SU-DHL-6 (cell line): ENCODE measurements around the gene USP12.

ENCODE experiments used
- CTCF ChIP-seq: fragments of 200-600 bp; sonication (generic); IDR thresholded peaks from one replicate; pipeline ENCODE4 v1.5.1; 2017; ENCODE audit warnings: antibody characterized with exemption, mild to moderate bottlenecking, low read length, moderate library complexity; ENCODE audit not compliant: insufficient read depth, poor library complexity, severe bottlenecking
- EZH2phosphoT487 ChIP-seq: fragments of 200-600 bp; sonication (generic), shearing (Covaris generic); conservative IDR thresholded peaks from 2 replicates; pipeline ENCODE4 v1.6.1; 2018; ENCODE audit warnings: mild to moderate bottlenecking, antibody characterized with exemption, low read length, moderate library complexity, mixed read lengths

- TF ChIP-seq CTCF (no peak), EZH2phosphoT487 (no peak)
These were observed 44.8 kb downstream of the USP12 start for GRCh38 chr13:27126859-27127258.
